GM13977 (cell line): ENCODE results near the gene ATP8B4.

ENCODE experiments used
- DNase-seq: peaks from one replicate; pipeline ENCODE4 v3.0.0; 2012; ENCODE audit warnings: low spot score
- CTCF ChIP-seq: IDR thresholded peaks from 2 replicates; pipeline ENCODE4 v1.5.1; 2012; ENCODE audit warnings: mild to moderate bottlenecking, control low read depth; ENCODE audit not compliant: insufficient read depth; ENCODE audit errors: extremely low read depth, missing control alignments
- in situ Hi-C: fragments of 300-500 bp; cut with MboI; formaldehyde crosslinking; loops from one replicate; pipeline ENCODE4 v1.12.0; 2022; ENCODE audit warnings: low sequenced_read_pairs, low pct_unique_long_range_greater_than_20kb, mixed read lengths, inconsistent platforms; ENCODE audit not compliant: unreplicated experiment

ATP8B4 gene

GRCh38 chr15:49898097-49898496 lies 220.9 kb downstream of the ATP8B4 start:
- no peak for DNase-seq
- in situ Hi-C loops = no loop called here
- no peak for TF ChIP-seq CTCF

DNA sequence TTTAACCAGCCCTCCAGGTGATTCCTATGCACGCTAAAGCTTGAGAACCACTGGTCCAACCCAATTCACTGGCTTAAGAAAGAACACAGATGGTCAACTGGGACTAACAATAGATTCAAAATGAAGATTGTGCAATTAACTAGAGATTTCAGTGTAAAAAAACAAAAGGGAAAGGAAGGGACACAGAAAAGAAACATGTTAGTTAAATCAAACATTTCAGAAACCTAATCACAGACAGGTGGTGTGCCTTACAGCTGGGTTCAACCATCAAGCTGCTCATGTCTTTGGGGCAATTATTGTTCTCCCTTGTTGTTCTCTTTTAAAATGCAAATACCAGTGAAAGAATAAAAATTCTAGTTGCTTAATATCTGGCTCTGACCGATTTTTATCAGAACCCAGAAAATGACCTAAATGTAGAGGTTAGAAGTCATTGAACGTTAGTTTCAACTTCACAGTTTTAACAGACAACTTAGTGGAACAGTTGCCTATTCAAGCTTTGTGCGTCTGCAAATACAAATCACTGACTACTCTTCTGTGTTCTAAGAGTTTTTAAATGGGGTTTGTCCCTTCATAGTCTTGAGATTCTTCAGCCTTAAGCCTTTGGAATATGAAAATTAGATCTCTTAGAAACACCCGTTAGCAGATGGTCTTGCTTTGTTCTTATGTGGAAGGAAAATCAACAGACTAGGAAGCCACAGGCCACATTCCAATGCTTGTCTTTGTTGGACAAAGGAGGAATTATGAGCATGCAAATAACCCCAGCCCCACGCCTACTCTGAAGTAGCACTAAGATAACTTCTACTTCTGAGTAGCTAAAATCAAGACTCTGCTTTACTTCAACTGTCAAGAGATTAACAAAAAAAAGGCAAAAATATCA lies 223.4 kb downstream of the ATP8B4 start:
- in situ Hi-C loops = no loop called here
- no peak for DNase-seq

GRCh38 chr15:49890689-49891088 lies 228.3 kb downstream of the ATP8B4 start:
- DNase-seq = no peak
- no peak for TF ChIP-seq CTCF
- in situ Hi-C loops = no loop called here

More for the DNA sequence above, 223.4 kb downstream of the ATP8B4 start:
- no peak for TF ChIP-seq CTCF

DNA sequence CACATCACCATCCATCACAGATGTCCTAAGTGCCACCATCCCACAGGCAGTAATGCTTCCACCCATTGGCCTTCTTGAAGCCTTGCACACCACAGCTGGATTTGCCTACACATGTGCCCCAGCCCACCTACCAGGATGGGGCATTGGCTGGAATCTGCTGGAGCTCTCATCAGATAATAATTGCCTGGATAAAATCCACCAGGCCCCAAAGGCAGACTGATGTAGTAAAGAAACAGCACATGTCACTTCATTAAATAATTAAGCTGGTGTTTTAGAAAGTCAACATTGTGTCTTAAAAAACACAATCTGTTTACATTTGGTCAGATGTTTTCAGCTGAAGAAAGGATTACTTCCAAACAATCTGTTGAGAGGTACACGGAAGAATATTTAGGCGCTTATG lies 229.5 kb downstream of the ATP8B4 start:
- no peak for TF ChIP-seq CTCF
- DNase-seq = no peak
- in situ Hi-C loops = no loop called here

GRCh38 chr15:49888734-49889133 lies 230.3 kb downstream of the ATP8B4 start:
- no peak for TF ChIP-seq CTCF
- in situ Hi-C loops = no loop called here
- no peak for DNase-seq

GRCh38 chr15:49888323-49888693 lies 230.7 kb downstream of the ATP8B4 start:
- in situ Hi-C loops = no loop called here
- no peak for DNase-seq
- TF ChIP-seq CTCF = no peak
